SW480 (cell line): Measurements from ENCODE around the gene ARPC5L.
"Not testable (repeated sequence)": the region's sequence is repeated elsewhere in the genome, so short reads cannot be mapped to it uniquely, and the experiment has no call there.

Experiments
- DNase-seq: peaks from one replicate; pipeline ENCODE4 v3.0.0-alpha.2; 2016; ENCODE audit warnings: low spot score

Gene ARPC5L

GRCh38 chr9:124861342-124862229 is at the start of gene ARPC5L, which contains the start of gene RPL35:
Gene ARPC5L, plus strand, starts transcription at chr9:124862130. Its CDS starts 7,161 bp downstream, at chr9:124869291.
Gene RPL35, minus strand, starts transcription at chr9:124861957. Its CDS starts 45 bp downstream, at chr9:124861912.
- peak; percentile 92 for DNase-seq

DNA sequence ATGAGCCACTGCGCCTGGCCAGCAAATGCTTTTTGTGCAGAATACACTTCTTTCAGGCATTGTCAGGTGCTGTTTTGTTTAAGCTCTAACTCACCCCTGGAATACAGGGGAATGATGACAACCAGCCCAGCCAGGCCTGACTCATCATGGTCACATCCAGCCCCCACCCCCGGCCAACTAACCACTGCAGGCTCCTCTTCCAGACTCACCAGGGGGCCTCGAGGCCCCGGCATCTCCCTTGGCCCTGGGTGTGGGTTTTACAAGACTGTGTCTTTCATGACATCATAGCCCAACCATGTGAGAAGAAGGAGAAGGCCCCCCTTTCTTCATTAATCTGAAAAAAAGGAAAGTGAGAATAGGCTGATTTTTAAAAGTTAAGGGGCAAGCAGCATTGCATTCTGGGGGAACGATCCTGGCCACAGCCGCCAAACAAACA is 49.5 kb upstream of the ARPC5L start:
- DNase-seq = peak; percentile 72

DNA sequence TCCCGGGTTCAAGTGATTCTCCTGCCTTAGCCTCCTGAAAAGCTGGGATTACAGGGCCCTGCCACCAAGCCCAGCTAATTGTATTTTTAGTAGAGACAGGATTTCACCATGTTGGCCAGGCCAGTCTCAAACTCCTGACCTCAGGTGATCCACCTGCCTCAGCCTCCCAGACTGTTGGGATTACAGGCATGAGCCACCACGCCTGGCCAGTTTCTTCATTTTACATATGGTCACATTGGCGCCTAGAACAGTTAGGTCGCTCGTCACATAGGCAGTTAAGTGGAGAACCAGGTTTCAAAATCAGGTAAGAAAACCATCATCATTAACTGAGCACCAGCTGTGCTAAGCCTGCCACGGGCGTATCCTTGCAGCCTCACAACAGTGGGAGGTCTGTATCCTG is 48.9 kb upstream of the ARPC5L start:
- no peak for DNase-seq

GRCh38 chr9:124813501-124814163 is 48.3 kb upstream of the ARPC5L start:
- no peak for DNase-seq

- no peak for DNase-seq
These were observed 47.8 kb upstream of the ARPC5L start for GRCh38 chr9:124814164-124814535.

DNA sequence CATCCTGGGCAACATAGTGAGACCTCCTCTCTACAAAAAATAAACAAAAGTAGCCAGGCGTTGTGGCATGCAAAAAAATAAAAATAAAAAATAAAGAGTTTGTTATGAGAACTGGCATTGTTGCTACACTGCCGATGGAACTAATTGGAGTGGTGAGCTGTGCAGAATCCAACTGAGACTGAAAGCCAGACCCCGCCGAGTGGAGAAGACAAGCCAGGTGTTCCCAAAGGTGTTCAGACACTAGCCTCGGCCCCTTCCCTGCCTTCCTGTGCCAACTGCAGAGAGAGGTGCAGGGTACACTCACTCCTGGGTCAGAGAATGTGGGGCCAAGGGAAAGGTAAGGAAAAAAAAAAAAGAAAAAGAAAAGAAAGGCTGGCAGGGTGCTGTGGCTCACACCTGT is 46.3 kb upstream of the ARPC5L start:
- DNase-seq = no peak

DNA sequence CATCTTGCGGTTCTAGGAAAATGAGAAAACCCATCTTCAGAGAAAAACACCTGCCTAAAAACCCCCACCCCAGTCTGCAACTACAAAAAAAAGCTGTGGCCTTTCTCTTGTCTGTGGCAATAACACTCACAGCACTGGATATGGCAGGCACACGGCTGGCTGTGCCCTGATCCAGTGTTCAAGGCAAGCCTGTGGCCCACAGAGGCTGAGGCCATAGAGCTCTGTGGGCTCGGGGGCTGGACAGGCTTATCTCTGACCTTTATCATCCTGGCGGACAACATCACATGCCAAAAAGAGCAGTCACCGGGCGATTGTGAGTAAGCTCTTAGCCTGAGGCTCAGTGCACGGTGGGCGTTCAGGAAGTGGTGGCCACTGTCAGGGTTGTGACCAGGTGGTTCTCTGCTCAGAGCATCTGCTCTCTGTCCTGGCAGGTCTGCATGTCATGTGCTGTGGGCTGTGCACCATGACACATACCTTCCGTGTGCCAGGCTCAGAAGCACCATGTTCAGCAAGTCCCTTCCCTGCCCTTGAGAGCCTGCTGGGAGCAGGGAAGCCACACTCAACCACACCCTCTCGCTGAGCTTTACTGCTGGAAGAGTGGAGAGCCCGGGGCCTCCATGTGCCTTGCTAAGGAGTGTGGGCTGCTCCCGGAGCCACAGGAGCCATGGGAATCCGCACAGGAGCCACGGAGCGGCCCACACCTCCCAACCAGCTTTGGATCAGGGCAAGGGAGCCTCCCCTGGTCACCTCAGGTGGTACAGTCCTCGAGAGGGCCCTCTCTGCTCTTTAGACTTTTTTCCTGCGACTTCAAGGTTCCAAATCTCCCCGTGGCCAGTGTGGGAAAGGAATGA is 43.3 kb upstream of the ARPC5L start:
- DNase-seq = peak; percentile 90

GRCh38 chr9:124820698-124821623 is 41.0 kb upstream of the ARPC5L start:
- DNase-seq = no peak

- peak; percentile 14 for DNase-seq
These were observed 33.2 kb upstream of the ARPC5L start for GRCh38 chr9:124828489-124829333.

DNA sequence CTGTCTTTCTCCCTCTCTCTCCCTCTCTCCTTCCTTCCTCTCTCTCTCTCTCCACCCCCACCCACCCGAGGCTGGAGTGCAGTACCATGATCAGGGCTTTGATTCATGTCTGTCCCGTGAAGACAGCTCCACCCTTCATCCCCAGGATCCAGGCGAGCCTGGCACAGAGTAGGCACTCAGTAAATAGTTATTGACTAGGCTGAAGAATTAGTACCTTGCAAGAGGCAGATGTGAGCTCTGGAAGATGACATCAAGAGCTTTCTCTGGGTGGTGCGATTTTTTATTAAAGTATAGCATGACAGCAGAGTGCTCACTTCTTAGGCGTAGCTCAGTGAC is 32.6 kb upstream of the ARPC5L start:
- no peak for DNase-seq

GRCh38 chr9:124830593-124830992 is 31.3 kb upstream of the ARPC5L start:
- DNase-seq = no peak

DNA sequence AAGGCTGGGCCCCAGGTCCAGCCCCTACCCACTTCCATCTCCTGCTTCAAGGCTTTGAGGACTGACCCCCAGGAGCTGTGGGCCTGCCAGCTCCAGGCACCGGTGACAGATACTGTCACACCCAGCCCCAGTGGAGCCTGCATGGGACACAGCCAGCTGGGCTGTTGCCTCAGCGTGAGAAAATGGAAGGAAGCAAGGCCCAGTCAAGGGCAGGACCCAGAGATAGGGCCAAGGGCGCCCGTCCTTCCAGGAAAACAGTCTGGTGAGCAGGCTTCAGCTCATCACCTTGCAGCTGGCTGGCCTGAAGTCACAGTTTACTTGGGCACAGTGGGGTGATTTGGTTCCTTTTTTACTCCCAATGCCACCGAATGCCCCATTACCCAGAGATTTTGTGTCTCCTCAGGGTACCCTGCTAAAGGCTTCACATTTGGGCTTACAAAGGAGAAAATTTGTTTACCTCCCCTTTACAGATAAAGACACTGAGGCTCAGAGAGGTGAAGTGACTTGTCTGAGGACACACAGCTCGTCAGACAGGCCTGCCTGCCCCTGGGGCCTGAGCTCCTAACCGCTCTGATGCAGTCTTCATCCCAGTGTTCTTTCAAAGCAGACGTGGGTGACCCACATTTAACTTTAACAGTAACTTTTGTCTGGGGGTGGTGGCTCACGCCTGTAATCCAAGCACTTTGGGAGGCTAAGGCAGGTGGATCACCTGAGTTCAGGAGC is 30.1 kb upstream of the ARPC5L start:
- DNase-seq = no peak

- peak; percentile 71 for DNase-seq
These were observed 27.3 kb upstream of the ARPC5L start for GRCh38 chr9:124834591-124834990.

DNA sequence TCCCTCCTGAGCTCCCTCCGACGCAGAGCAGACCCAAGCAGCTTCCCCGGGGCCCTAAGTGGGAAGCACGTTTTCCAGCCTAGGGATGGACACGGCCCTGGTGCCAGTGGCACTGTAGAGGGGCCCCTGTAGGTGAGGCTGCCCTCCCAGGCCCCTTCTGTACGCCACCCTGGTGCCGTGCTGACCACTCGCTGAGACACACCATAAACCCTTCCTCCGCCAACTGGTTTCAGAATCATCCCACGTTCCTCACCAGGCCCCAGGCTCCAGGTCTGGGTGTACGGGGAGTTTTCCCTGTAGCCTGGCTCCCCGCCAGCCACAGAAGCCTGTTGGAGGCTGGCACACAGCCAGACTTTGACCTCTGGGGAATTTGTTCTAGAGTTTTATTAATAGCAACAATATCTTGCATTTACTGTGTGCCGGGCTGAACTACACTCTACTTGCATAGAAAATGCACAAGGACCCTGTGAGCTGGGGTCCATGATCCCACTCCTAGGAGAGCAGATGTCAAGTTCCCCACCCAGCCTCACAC is 26.8 kb upstream of the ARPC5L start:
- peak; percentile 63 for DNase-seq

GRCh38 chr9:124838132-124838531 is 23.8 kb upstream of the ARPC5L start:
- not testable (repeated sequence) for DNase-seq

- not testable (repeated sequence) for DNase-seq
These were observed 23.2 kb upstream of the ARPC5L start for GRCh38 chr9:124838567-124839275.

DNA sequence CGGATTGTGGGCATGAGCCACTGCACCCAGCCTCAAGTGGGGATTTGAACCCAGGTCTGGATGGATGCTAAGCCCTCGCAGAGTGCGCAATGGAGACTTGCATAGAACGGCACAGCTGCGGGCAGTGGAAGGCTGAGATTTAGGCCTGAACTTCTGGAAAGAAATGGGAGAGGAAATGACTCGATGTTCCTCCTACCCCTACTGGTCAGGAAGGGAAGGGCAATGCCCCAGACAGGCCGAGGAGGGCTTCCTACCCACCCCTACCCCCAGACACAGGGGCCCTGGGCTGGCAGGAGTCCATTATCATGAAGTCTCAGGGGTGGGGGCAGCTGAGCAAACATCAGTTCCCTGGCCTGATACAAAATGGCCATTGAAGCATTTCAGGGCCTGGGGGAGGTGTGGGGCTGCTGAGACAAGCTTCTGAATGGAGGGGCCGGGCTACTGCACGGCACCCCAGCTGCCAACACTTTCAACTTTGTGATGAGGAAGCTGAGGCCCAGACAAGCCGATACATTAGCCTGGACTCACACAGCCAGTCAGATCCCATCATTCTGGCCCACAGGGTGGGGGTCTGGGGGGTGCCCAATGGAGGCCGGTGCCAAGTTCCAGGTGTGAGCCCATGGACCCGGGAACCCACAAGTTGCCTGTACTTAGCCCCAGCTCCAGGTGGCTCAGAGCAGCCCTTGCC is 22.2 kb upstream of the ARPC5L start:
- no peak for DNase-seq

DNA sequence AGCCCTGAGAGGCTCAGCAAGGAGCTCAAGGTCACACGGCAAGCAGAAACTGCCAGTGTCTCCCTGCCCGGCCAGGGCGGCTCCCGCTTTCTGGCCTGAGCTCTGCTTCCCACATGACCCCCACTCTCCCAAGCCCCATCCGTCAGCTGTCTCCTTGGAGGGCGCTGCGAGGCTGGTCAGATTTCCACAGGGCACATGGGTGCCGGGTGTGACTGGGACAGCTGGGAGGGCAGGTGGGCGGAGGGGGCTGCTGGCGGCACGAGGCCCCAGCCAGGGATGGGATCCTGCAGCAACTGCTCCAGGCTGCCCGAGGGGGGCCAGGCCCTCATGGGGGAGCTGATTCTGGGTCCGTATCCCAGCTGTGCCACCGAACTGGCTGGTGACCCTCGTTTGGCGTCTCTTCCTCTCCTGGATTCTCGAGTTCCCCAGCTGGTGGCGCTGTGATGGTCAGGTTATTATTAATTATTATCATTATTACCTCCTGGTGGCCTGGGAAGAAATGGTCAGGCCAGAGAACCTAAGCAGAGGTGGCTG is 21.6 kb upstream of the ARPC5L start:
- no peak for DNase-seq
